PC-3 (cell line): ENCODE data around the gene TOLLIP. TPM values are rescaled to one million over a fixed set of nuclear protein-coding genes. Genes with fewer than 3 reads are reported as not detected.

Source experiments
- ATAC-seq: fragments of 200-7000 bp; cut with Tn5 transposase; 2 replicates; pipeline ENCODE4 v1.9.1; 2020; ENCODE audit warnings: mild to moderate bottlenecking, moderate library complexity
- BruUV-seq: library from RNA; stranded (reverse); fragments of 400-500 nt; replicated peaks from 2 replicates; lab custom pipeline; 2021; lab: Mats Ljungman, UMichigan
- CTCF ChIA-PET: fragments of 300-600 bp; sonication (Branson Sonifier 250); formaldehyde crosslinking; loops from one replicate; lab custom pipeline; 2022; ENCODE audit warnings: antibody characterized with exemption; lab: Charles Lee
- POLR2A ChIA-PET: fragments of 300-600 bp; sonication (Branson Sonifier 250); formaldehyde crosslinking; loops from one replicate; lab custom pipeline; 2022; ENCODE audit warnings: antibody characterized with exemption; ENCODE audit not compliant: unreplicated experiment; lab: Charles Lee
- DNase-seq: peaks from one replicate; pipeline ENCODE4 v3.0.0-alpha.2; 2015
- H2AFZ ChIP-seq: fragments of 300-600 bp; sonication (generic); 2 replicates; pipeline ENCODE4 v1.6.0; 2016; ENCODE audit warnings: antibody characterized with exemption, low read length
- H3F3A ChIP-seq: fragments of 300-600 bp; sonication (generic); one replicate; pipeline ENCODE4 v1.6.0; 2017; ENCODE audit warnings: antibody characterized with exemption, low read length, control low read depth, mild to moderate bottlenecking; ENCODE audit not compliant: unreplicated experiment
- H3K27ac ChIP-seq: fragments of 300-600 bp; sonication (generic); 2 replicates; pipeline ENCODE4 v1.5.1; 2016; ENCODE audit warnings: mild to moderate bottlenecking, low read length
- H3K27me3 ChIP-seq: fragments of 300-600 bp; sonication (generic); 2 replicates; pipeline ENCODE4 v1.6.1; 2016; ENCODE audit warnings: low read length, mixed read lengths
- H3K36me3 ChIP-seq: fragments of 300-600 bp; sonication (generic); 2 replicates; pipeline ENCODE4 v1.6.1; 2016; ENCODE audit warnings: low read depth, mixed run types, low read length, mixed read lengths
- H3K4me1 ChIP-seq: fragments of 300-600 bp; sonication (generic); 2 replicates; pipeline ENCODE4 v1.5.1; 2016; ENCODE audit warnings: low read length; ENCODE audit not compliant: insufficient read depth
- H3K4me2 ChIP-seq: fragments of 300-600 bp; sonication (generic); 2 replicates; pipeline ENCODE4 v1.6.0; 2016; ENCODE audit warnings: low read length
- H3K4me3 ChIP-seq: fragments of 300-600 bp; sonication (generic); 2 replicates; pipeline ENCODE4 v1.5.1; 2016; ENCODE audit warnings: mild to moderate bottlenecking, low read length, mixed read lengths
- H3K79me2 ChIP-seq: fragments of 300-600 bp; sonication (generic); 2 replicates; pipeline ENCODE4 v1.6.1; 2017; ENCODE audit warnings: low read length, mixed read lengths
- H3K9ac ChIP-seq: fragments of 300-600 bp; sonication (generic); 2 replicates; pipeline ENCODE4 v1.6.0; 2016; ENCODE audit warnings: mild to moderate bottlenecking, low read length
- H3K9me2 ChIP-seq: fragments of 300-600 bp; sonication (generic); replicated peaks from 2 replicates; pipeline ENCODE4 v1.6.1; 2016; ENCODE audit warnings: mixed run types, low read length, mixed read lengths
- H3K9me3 ChIP-seq: fragments of 300-600 bp; sonication (generic); 2 replicates; pipeline ENCODE4 v1.6.1; 2016; ENCODE audit warnings: low read length, mixed read lengths
- H4K20me1 ChIP-seq: fragments of 300-600 bp; sonication (generic); 2 replicates; pipeline ENCODE4 v1.6.1; 2016; ENCODE audit warnings: low read length, mixed read lengths
- CTCF ChIP-seq: fragments of 300-600 bp; sonication (generic); conservative IDR thresholded peaks from 2 replicates; pipeline ENCODE4 v1.5.1; 2017; ENCODE audit warnings: antibody characterized with exemption, low read depth, mild to moderate bottlenecking, low read length
- EZH2 ChIP-seq: fragments of 300-600 bp; sonication (generic); IDR thresholded peaks from one replicate; pipeline ENCODE4 v1.6.1; 2017; ENCODE audit warnings: antibody characterized with exemption, mild to moderate bottlenecking, low read length; ENCODE audit not compliant: unreplicated experiment
- EZH2phosphoT487 ChIP-seq: fragments of 300-600 bp; sonication (generic); IDR thresholded peaks from 2 replicates; pipeline ENCODE4 v1.6.1; 2018; ENCODE audit warnings: mild to moderate bottlenecking, antibody characterized with exemption, low read length, borderline replicate concordance
- intact Hi-C: fragments of 100-400 bp; cut with micrococcal nuclease; formaldehyde crosslinking; loops from 2 replicates; pipeline ENCODE4 v1.9.0; 2023
- total RNA-seq: library from RNA; depleted of rRNA; stranded (reverse); fragments of >200 nt; gene quantifications from 2 replicates; pipeline ENCODE4 v1.2.3, GENCODE V29; 2014

Gene TOLLIP
- total RNA-seq, 1 experiment from 2014 or later = 43.2 TPM

GRCh38 chr11:1344056-1344635 lies 34.7 kb upstream of the TOLLIP start:
- Histone ChIP-seq H3K79me2 (no peaks in the 10 kb centered on the region), H4K20me1 (no peaks in the 10 kb centered on the region), H3K9me3 (no peaks in the 10 kb centered on the region), H3K27ac (no peak overlapping the region), H3K9ac (no peak overlapping the region), H3K36me3 (no peaks in the 10 kb centered on the region), H3K27me3 (no peaks in the 10 kb centered on the region), H3K4me2 (no peak overlapping the region), H3F3A (no peaks in the 10 kb centered on the region), H3K4me3 (no peak overlapping the region), H3K9me2 (no peaks in the 10 kb centered on the region), H2AFZ (no peak overlapping the region), H3K4me1 (no peaks in the 10 kb centered on the region)
- CTCF ChIA-PET = no interaction called here
- ATAC-seq (no peak), DNase-seq (no peak)
- intact Hi-C loops = no loop called here
- BruUV-seq = no TSS peak
- POLR2A ChIA-PET = no interaction called here
- no peak for TF ChIP-seq EZH2phosphoT487
- no peak for TF ChIP-seq EZH2
- no peak for TF ChIP-seq CTCF

GRCh38 chr11:1343391-1344055 lies 34.1 kb upstream of the TOLLIP start:
- H3K9me2 ChIP-seq = no peaks in the 10 kb centered on the region
- H3K4me3 ChIP-seq = no peak overlapping the region
- no peaks in the 10 kb centered on the region for H3K9me3 ChIP-seq
- no peaks in the 10 kb centered on the region for H4K20me1 ChIP-seq
- no peak overlapping the region for H3K9ac ChIP-seq
- CTCF ChIA-PET = no interaction called here
- no peak overlapping the region for H3K4me2 ChIP-seq
- no peak overlapping the region for H2AFZ ChIP-seq
- no peaks in the 10 kb centered on the region for H3K27me3 ChIP-seq
- TF ChIP-seq EZH2phosphoT487 = no peak
- no peak for TF ChIP-seq EZH2
- no peak for TF ChIP-seq CTCF
- H3K27ac ChIP-seq = no peak overlapping the region
- no peaks in the 10 kb centered on the region for H3F3A ChIP-seq
- no peaks in the 10 kb centered on the region for H3K4me1 ChIP-seq
- intact Hi-C loops = no loop called here
- BruUV-seq = no TSS peak
- H3K79me2 ChIP-seq = no peaks in the 10 kb centered on the region
- ATAC-seq = no peak
- H3K36me3 ChIP-seq = no peaks in the 10 kb centered on the region
- no peak for DNase-seq
- POLR2A ChIA-PET = no interaction called here

- no TSS peak for BruUV-seq
- DNase-seq = no peak
- POLR2A ChIA-PET = no interaction called here
Observed at GRCh38 chr11:1342946-1343345, 33.5 kb upstream of the TOLLIP start.

More at GRCh38 chr11:1342946-1343345, 33.5 kb upstream of the TOLLIP start:
- Histone ChIP-seq H3F3A (no peaks in the 10 kb centered on the region), H3K9me3 (no peaks in the 10 kb centered on the region), H2AFZ (no peak overlapping the region), H3K9me2 (no peaks in the 10 kb centered on the region), H3K36me3 (no peaks in the 10 kb centered on the region), H3K79me2 (no peaks in the 10 kb centered on the region), H3K4me2 (no peak overlapping the region), H3K4me3 (no peak overlapping the region), H3K4me1 (no peaks in the 10 kb centered on the region), H4K20me1 (no peaks in the 10 kb centered on the region), H3K27me3 (no peaks in the 10 kb centered on the region), H3K9ac (no peak overlapping the region), H3K27ac (no peak overlapping the region)
- TF ChIP-seq EZH2 (no peak), EZH2phosphoT487 (no peak), CTCF (no peak)
- ATAC-seq = no peak
- intact Hi-C loops = no loop called here
- CTCF ChIA-PET = no interaction called here
